Sigmoid colon (tissue), 7 donors: ENCODE measurements around the gene LTBR. TPM values are rescaled to one million over a fixed set of nuclear protein-coding genes. Genes with fewer than 3 reads are reported as not detected.
A peak's percentile ranks its signal among the peaks of the same experiment; 100 is the strongest.

Source experiments
- DNase-seq: peaks from one replicate; pipeline ENCODE4 v3.0.0-alpha.2; 2019
- H3K27ac ChIP-seq, 4 donors: fragments of 200-600 bp; sonication (generic); one replicate each; pipeline ENCODE4 v1.5.1; 2016 to 2019; ENCODE audit warnings: mild to moderate bottlenecking in 1 of 4
- H3K27me3 ChIP-seq, 3 donors: fragments of 200-600 bp; sonication (generic); one replicate each; pipeline ENCODE4 v1.5.1; 2019; ENCODE audit warnings: mild to moderate bottlenecking in 1 of 3
- H3K36me3 ChIP-seq, 4 donors: fragments of 200-600 bp; sonication (generic); one replicate each; pipeline ENCODE4 v1.5.1; 2016 to 2019
- H3K4me1 ChIP-seq, 4 donors: fragments of 200-600 bp; sonication (generic); one replicate each; pipeline ENCODE4 v1.5.1; 2017 to 2019
- H3K4me3 ChIP-seq, 4 donors: fragments of 200-600 bp; sonication (generic); one replicate each; pipeline ENCODE4 v1.5.1; 2017 to 2019; ENCODE audit warnings: mild to moderate bottlenecking in 2 of 4, moderate library complexity in 1 of 4
- H3K9me3 ChIP-seq, 4 donors: fragments of 200-600 bp in 3 of 4; sonication (generic) in 3 of 4; one replicate each; pipeline versions ENCODE4 v1.5.1 to v1.6.1; 2013 to 2019
- EP300 ChIP-seq, 4 donors: sonication (generic); formaldehyde crosslinking; IDR thresholded peaks; one replicate each; pipeline ENCODE4 v1.6.1; 2017; ENCODE audit warnings: antibody characterized with exemption in 4 of 4
- POLR2A ChIP-seq, 2 donors: fragments of 450-650 bp; IDR thresholded peaks; one replicate each; pipeline ENCODE4 v1.6.1; 2016; ENCODE audit warnings: antibody characterized with exemption in 2 of 2, mild to moderate bottlenecking in 2 of 2, moderate library complexity in 2 of 2
- POLR2AphosphoS5 ChIP-seq, 4 donors: sonication (generic); formaldehyde crosslinking; IDR thresholded peaks; one replicate each; pipeline ENCODE4 v1.6.1; 2017; ENCODE audit warnings: antibody characterized with exemption in 4 of 4
- WGBS, 2 donors: extraction: QIAGEN DNeasy Blood & Tissue Kit; methylation state at CpG; one replicate each; pipeline ENCODE4 v1.1.7; 2013; 5-methylcytosine and 5-hydroxymethylcytosine counted together
- intact Hi-C: fragments of 100-400 bp; cut with DNase I; formaldehyde crosslinking; loops from one replicate; pipeline ENCODE4 v1.15.1; 2023
- polyA plus RNA-seq, 3 donors: library from polyadenylated mRNA; stranded (reverse); fragments of 200-250 nt; gene quantifications; one replicate each; pipeline ENCODE4 v1.2.3, GENCODE V29; 2013
- total RNA-seq, 4 donors: library from RNA; depleted of rRNA; stranded (reverse); fragments of >200 nt; gene quantifications; one replicate each; pipeline ENCODE4 v1.1.0, GENCODE V29; 2016
- TF ChIP-seq, protein P1 (sequence below), 4 experiments: fragments of 450-650 bp in 3 of 4; fragments of 200-600 bp in 1 of 4; IDR thresholded peaks; one replicate each; pipeline ENCODE4 v1.5.1; 2016 to 2019; ENCODE audit warnings: antibody characterized with exemption in 4 of 4, mild to moderate bottlenecking in 3 of 4, moderate library complexity in 2 of 4
- donor health status: healthy with polysubstance abuse.
- donor health status: Bipolar disorder and iron deficiency.
- donor health status: healthy.

The LTBR gene
- total and polyA plus RNA-seq, 7 donors = 36.3 to 200 (median 85.2) TPM

- peaks cover 0 to 22% (median 19%) of the 10 kb centered on the region in 4 donors for H3K4me1 ChIP-seq
- no peaks in the 10 kb centered on the region for H3K36me3 ChIP-seq
- H3K27ac ChIP-seq = peak overlapping the region; percentile 43 to 67 (median 62)
- H3K4me3 ChIP-seq = no peak overlapping the region
- H3K9me3 ChIP-seq = no peaks in the 10 kb centered on the region
- peak; percentile 96 for DNase-seq
- intact Hi-C loops = loop anchor here (1.0 to 2.0 kb wide), 2 partner anchors 42 to 115 kb away; no protein-coding TSS in a partner anchor
- WGBS, 2 donors = 2 to 6% methylated on average over 9 of the region's 9 CpGs
- H3K27me3 ChIP-seq = no peaks in the 10 kb centered on the region
- TF ChIP-seq EP300 (IDR thresholded peaks at IDR 0.05) (peak in 1 of 4 donors; percentile 16), POLR2A (IDR thresholded peaks at IDR 0.05) (no peak), POLR2AphosphoS5 (IDR thresholded peaks at IDR 0.05) (peak in 3 of 4 donors; percentile 68 to 70 (median 68))
- TF ChIP-seq, protein P1, sequence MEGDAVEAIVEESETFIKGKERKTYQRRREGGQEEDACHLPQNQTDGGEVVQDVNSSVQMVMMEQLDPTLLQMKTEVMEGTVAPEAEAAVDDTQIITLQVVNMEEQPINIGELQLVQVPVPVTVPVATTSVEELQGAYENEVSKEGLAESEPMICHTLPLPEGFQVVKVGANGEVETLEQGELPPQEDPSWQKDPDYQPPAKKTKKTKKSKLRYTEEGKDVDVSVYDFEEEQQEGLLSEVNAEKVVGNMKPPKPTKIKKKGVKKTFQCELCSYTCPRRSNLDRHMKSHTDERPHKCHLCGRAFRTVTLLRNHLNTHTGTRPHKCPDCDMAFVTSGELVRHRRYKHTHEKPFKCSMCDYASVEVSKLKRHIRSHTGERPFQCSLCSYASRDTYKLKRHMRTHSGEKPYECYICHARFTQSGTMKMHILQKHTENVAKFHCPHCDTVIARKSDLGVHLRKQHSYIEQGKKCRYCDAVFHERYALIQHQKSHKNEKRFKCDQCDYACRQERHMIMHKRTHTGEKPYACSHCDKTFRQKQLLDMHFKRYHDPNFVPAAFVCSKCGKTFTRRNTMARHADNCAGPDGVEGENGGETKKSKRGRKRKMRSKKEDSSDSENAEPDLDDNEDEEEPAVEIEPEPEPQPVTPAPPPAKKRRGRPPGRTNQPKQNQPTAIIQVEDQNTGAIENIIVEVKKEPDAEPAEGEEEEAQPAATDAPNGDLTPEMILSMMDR (IDR thresholded peaks at IDR 0.05) = peak; percentile 85 to 95 (median 92)
Measured at GRCh38 chr12:6423267-6424007, 39.5 kb downstream of the LTBR start.

- Histone ChIP-seq H3K36me3 (no peaks in the 10 kb centered on the region), H3K4me3 (no peak overlapping the region), H3K27ac (peak overlapping the region; percentile 43 to 67 (median 62)), H3K4me1 (peaks cover 0 to 22% (median 17%) of the 10 kb centered on the region in 4 donors), H3K27me3 (no peaks in the 10 kb centered on the region), H3K9me3 (no peaks in the 10 kb centered on the region)
- intact Hi-C loops = no loop called here
- TF ChIP-seq POLR2A (IDR thresholded peaks at IDR 0.05) (no peak), EP300 (IDR thresholded peaks at IDR 0.05) (no peak), POLR2AphosphoS5 (IDR thresholded peaks at IDR 0.05) (no peak)
- TF ChIP-seq, protein P1 (IDR thresholded peaks at IDR 0.05) = no peak
- 43 to 64% methylated on average over 6 of the region's 6 CpGs for WGBS, 2 donors
- DNase-seq = no peak
Measured at GRCh38 chr12:6424008-6424347, 40.0 kb downstream of the LTBR start.

GRCh38 chr12:6424866-6425265, 40.9 kb downstream of the LTBR start:
- WGBS, 2 donors = 91% methylated on average over 8 of the region's 8 CpGs
- no peak overlapping the region for H3K4me3 ChIP-seq

GRCh38 chr12:6425590-6426531, 41.9 kb downstream of the LTBR start:
- H3K9me3 ChIP-seq = no peaks in the 10 kb centered on the region
- TF ChIP-seq POLR2A (IDR thresholded peaks at IDR 0.05) = no peak
- TF ChIP-seq POLR2AphosphoS5 (IDR thresholded peaks at IDR 0.05) = no peak
- TF ChIP-seq EP300 (IDR thresholded peaks at IDR 0.05) = no peak
- TF ChIP-seq, protein P1 (IDR thresholded peaks at IDR 0.05) = no peak
- no peak overlapping the region for H3K4me3 ChIP-seq
- DNase-seq = no peak
- WGBS, 2 donors = 76 to 87% methylated on average over 23 of the region's 23 CpGs
- H3K4me1 ChIP-seq = peaks cover 0 to 23% (median 19%) of the 10 kb centered on the region in 4 donors
- no peaks in the 10 kb centered on the region for H3K27me3 ChIP-seq
- intact Hi-C loops = no loop called here
- H3K36me3 ChIP-seq = no peaks in the 10 kb centered on the region
- H3K27ac ChIP-seq = no peak overlapping the region

More at GRCh38 chr12:6424866-6425265, 40.9 kb downstream of the LTBR start:
- DNase-seq = no peak
- intact Hi-C loops = no loop called here
- Histone ChIP-seq H3K27ac (no peak overlapping the region), H3K9me3 (no peaks in the 10 kb centered on the region), H3K27me3 (no peaks in the 10 kb centered on the region), H3K4me1 (peaks cover 0 to 23% (median 18%) of the 10 kb centered on the region in 4 donors), H3K36me3 (no peaks in the 10 kb centered on the region)
- no peak for TF ChIP-seq POLR2A (IDR thresholded peaks at IDR 0.05)
- TF ChIP-seq POLR2AphosphoS5 (IDR thresholded peaks at IDR 0.05) = no peak
- TF ChIP-seq, protein P1 (IDR thresholded peaks at IDR 0.05) = no peak
- TF ChIP-seq EP300 (IDR thresholded peaks at IDR 0.05) = no peak
